Heart left ventricle (tissue), 13 donors: ENCODE measurements around the gene GLG1.

Source experiments
- CTCF ChIP-seq, 12 donors: fragments of 200-600 bp; sonication (generic) in 4 of 12; IDR thresholded peaks; one replicate each; pipeline versions ENCODE4 v1.5.0 to v1.8.0; 2018 to 2022; ENCODE audit warnings: antibody characterized with exemption in 12 of 12, mild to moderate bottlenecking in 5 of 12
- POLR2A ChIP-seq, 2 donors: fragments of 450-650 bp; IDR thresholded peaks; one replicate each; pipeline ENCODE4 v1.6.1; 2017; ENCODE audit warnings: antibody characterized with exemption in 2 of 2, mild to moderate bottlenecking in 2 of 2, moderate library complexity in 2 of 2
- donor health status: ischemic (EF 13 %, LVEDD 7.1; RV severe dilation, severe dysfunction).
- donor health status: DM: no; HTN: yes; CAD: no.
- donor health status: DM: no; HTN: no; CAD: no.
- donor health status: ischemic (EF 25% LVEDD 6.9; RV normal size, moderate dysfunction).
- donor health status: ischemic (EF 25% LVEDD 5.7; RV mildly dilated, moderate dysfunction).
- donor health status: ischemic (EF 35%, LVEDD 5.7; RV mildly dilated, moderate dysfunction).
- donor health status: nonischemic (EF 11% LVEDD 7.7; RV severe dilation, severe dysfunction).
- donor health status: DM: yes; HTN: yes; CAD: no.
- donor health status: PGD.
- donor health status: ischemic (EF 29% LVEDD 5.4; RV normal size, mild dysfunction).
- donor health status: nonischemic (EF 23%, LVEDD 6.1; RV moderate dilation, normal function).

- TF ChIP-seq CTCF (IDR thresholded peaks at IDR 0.05) (no peak), POLR2A (IDR thresholded peaks at IDR 0.05) (no peak)
Measured at GRCh38 chr16:74596586-74596985, 10.3 kb downstream of the GLG1 start.
